GM12878 (cell line): ENCODE data around the gene IGSF22.
"Not testable (repeated sequence)": the region's sequence is repeated elsewhere in the genome, so short reads cannot be mapped to it uniquely, and the experiment has no call there.

Experiments
- BHLHE40 ChIP-seq, 2 experiments: fragments of 450-650 bp in 1 of 2; IDR thresholded peaks; 2 replicates each; pipeline ENCODE4 v1.6.1; 2011 to 2017; ENCODE audit warnings: low read depth in 2 of 2, borderline replicate concordance in 1 of 2, improper control_type of control experiment in 1 of 2, low read length in 1 of 2, mild to moderate bottlenecking in 1 of 2
- CEBPB ChIP-seq, 2 experiments: fragments of 150-350 bp in 1 of 2; IDR thresholded peaks; 2 replicates each; pipeline ENCODE4 v1.6.1; 2012 to 2014; ENCODE audit warnings: low read depth in 2 of 2, low read length in 2 of 2, borderline replicate concordance in 1 of 2, inconsistent platforms in 1 of 2
- CHD4 ChIP-seq: fragments of 200-600 bp; sonication (generic); IDR thresholded peaks from 2 replicates; pipeline ENCODE4 v1.6.1; 2016; ENCODE audit warnings: mild to moderate bottlenecking
- CTCF ChIP-seq, 3 experiments: IDR thresholded peaks in 2 of 3; conservative IDR thresholded peaks in 1 of 3; 2 replicates each; pipeline ENCODE4 v1.5.1; 2011; ENCODE audit warnings: low read depth in 3 of 3, low read length in 3 of 3, mild to moderate bottlenecking in 3 of 3, control low read depth in 2 of 3, moderate library complexity in 2 of 3, inconsistent platforms in 1 of 3, mixed read lengths in 1 of 3; ENCODE audit not compliant: control insufficient read depth in 2 of 3, insufficient read depth in 1 of 3; ENCODE audit errors: extremely low read depth in 1 of 3
- HCFC1 ChIP-seq: fragments of 150-350 bp; IDR thresholded peaks from 2 replicates; pipeline ENCODE4 v1.6.1; 2014; ENCODE audit warnings: low read length
- MAX ChIP-seq: IDR thresholded peaks from 2 replicates; pipeline ENCODE4 v1.6.1; 2012; ENCODE audit warnings: low read depth, low read length, improper control_type of control experiment
- POLR2A ChIP-seq: IDR thresholded peaks from 2 replicates; pipeline ENCODE4 v1.6.1; 2011; ENCODE audit warnings: low read depth, mild to moderate bottlenecking, low read length
- POLR2AphosphoS5 ChIP-seq: IDR thresholded peaks from 2 replicates; pipeline ENCODE4 v1.6.1; 2011; ENCODE audit warnings: mild to moderate bottlenecking, low read length, inconsistent platforms
- SMC3 ChIP-seq: IDR thresholded peaks from 2 replicates; pipeline ENCODE4 v1.6.1; 2011; ENCODE audit warnings: low read length, improper control_type of control experiment, borderline replicate concordance
- SPI1 ChIP-seq: IDR thresholded peaks from 2 replicates; pipeline ENCODE4 v1.6.1; 2011; ENCODE audit warnings: low read depth, mild to moderate bottlenecking, low read length, moderate library complexity, borderline replicate concordance; ENCODE audit not compliant: insufficient read depth
- ZNF207 ChIP-seq: fragments of 450-650 bp; IDR thresholded peaks from 2 replicates; pipeline ENCODE4 v1.6.1; 2014; ENCODE audit warnings: antibody characterized with exemption, mild to moderate bottlenecking, borderline replicate concordance
- ZNF274 ChIP-seq: IDR thresholded peaks from one replicate; pipeline ENCODE4 v1.8.0; 2011; ENCODE audit not compliant: insufficient read length, insufficient read depth
- TF ChIP-seq, protein P1 (sequence below): IDR thresholded peaks from 2 replicates; pipeline ENCODE4 v1.6.1; 2011; ENCODE audit warnings: low read depth, low read length, improper control_type of control experiment, borderline replicate concordance

DNA sequence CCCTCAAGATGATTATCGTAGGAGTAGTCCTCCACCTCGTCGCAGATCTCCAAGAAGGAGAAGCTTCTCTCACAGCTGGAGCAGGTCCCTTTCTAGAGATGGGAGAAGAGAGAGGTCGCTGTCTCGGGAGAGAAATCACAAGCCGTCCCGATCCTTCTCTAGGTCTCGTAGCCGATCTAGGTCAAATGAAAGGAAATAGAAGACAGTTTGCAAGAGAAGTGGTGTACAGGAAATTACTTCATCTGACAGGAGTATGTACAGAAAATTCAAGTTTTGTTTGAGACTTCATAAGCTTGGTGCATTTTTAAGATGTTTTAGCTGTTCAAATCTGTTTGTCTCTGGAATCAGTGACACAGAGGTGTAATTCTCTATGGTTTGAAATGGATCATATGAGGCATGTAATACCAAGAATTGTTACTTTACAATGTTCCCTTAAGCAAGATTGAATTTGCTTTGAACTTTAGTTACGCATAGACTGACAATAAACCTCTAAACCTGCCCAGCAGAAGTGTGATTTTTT, 60.6 kb downstream of the IGSF22 start:
- TF ChIP-seq MAX; CHD4; CEBPB (IDR thresholded peaks at IDR 0.05; ENCODE audit: borderline replicate concordance in 1 of 2, low read depth in 2 of 2, low read length in 2 of 2); BHLHE40 (IDR thresholded peaks at IDR 0.05; ENCODE audit: borderline replicate concordance in 1 of 2, low read depth in 2 of 2, low read length in 1 of 2); ZNF207; SMC3; POLR2AphosphoS5; CTCF (IDR thresholded peaks at IDR 0.05 in 2 of 3, conservative IDR thresholded peaks at IDR 0.05 in 1 of 3; ENCODE audit: control insufficient read depth in 2 of 3, extremely low read depth in 1 of 3, insufficient read depth in 1 of 3, low read depth in 3 of 3, low read length in 3 of 3); HCFC1; SPI1; POLR2A; ZNF274: not testable (repeated sequence)
- TF ChIP-seq, protein P1, sequence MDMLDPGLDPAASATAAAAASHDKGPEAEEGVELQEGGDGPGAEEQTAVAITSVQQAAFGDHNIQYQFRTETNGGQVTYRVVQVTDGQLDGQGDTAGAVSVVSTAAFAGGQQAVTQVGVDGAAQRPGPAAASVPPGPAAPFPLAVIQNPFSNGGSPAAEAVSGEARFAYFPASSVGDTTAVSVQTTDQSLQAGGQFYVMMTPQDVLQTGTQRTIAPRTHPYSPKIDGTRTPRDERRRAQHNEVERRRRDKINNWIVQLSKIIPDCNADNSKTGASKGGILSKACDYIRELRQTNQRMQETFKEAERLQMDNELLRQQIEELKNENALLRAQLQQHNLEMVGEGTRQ = not testable (repeated sequence)
